A673 (cell line): Measurements from ENCODE around the gene ZSCAN21.

Experiments used
- CTCF ChIP-seq: fragments of 300-800, 200-600 bp; sonication (generic); conservative IDR thresholded peaks from 2 replicates; pipeline ENCODE4 v1.5.1; 2017; ENCODE audit warnings: low read depth, mild to moderate bottlenecking, antibody characterized with exemption, low read length, moderate library complexity, mixed read lengths
- EZH2 ChIP-seq: fragments of 200-600 bp; sonication (generic); IDR thresholded peaks from 2 replicates; pipeline ENCODE4 v1.6.1; 2017; ENCODE audit warnings: borderline replicate concordance, low read depth, mild to moderate bottlenecking, mixed read lengths, antibody characterized with exemption, low read length; ENCODE audit not compliant: poor library complexity, severe bottlenecking

GRCh38 chr7:100102950-100103840 is 53.6 kb downstream of the ZSCAN21 start:
- TF ChIP-seq EZH2 (no peak), CTCF (no peak)
